SW 1271 (cell line): ENCODE measurements around the gene TMEM38B.
"Not testable (repeated sequence)": the region's sequence is repeated elsewhere in the genome, so short reads cannot be mapped to it uniquely, and the experiment has no call there.

Experiments used
- DNase-seq, 2 experiments: peaks; one replicate each; lab custom pipeline; 2025; lab: John Stamatoyannopoulos, UW

The TMEM38B gene

DNA sequence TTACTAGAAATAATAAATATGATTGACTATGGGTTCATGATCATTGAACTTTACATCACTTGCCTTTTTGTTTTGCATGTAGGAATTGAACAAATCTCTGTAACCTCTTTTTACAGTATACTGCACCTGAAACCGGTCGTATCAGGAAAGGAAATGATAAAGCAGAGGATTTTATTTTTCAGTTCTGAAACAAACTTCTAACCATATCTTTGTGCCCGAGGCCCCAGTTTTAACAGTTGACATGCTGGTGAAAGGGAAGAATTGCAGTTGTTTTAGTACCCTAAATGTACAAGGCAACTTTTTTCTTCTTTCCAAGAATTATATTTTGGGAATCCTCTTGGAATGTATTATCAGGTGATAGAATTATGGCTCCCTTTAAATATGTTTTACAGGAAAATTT is 27.8 kb downstream of the TMEM38B start:
- DNase-seq: no peak

DNA sequence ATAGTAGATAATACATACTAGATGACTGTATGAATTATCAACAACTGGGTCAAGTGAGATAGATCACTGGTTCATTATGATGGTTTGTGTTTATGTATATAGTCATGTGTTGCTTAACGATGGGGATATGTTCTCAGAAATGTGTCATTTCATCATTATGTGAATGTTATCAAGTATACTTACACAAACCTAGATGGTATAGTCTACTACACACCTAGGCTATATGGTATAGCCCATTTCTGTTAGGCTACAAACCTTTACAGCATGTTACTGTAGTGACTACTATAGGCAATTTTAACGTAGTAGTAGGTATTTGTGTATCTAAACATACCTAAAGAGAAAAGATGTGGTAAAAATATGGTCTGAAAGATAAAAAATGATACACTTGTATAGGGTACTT is 31.0 kb downstream of the TMEM38B start:
- DNase-seq: no peak

DNA sequence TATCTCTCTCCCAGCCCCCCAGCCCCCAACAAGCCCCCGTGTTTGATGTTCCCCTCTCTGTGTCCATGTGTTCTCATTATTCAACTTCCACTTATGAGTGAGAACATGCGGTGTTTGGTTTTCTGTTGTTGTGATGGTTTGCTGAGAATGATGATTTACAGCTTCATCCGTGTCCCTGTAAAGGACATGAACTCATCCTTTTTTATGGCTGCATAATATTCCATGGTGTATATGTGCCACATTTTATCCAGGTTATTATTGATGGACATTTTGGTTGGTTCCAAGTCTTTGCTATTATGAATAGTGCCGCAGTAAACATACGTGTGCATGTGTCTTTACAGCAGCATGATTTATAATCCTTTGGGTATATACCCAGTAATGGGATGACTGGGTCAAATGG is 33.9 kb downstream of the TMEM38B start:
- DNase-seq: not testable (repeated sequence)

DNA sequence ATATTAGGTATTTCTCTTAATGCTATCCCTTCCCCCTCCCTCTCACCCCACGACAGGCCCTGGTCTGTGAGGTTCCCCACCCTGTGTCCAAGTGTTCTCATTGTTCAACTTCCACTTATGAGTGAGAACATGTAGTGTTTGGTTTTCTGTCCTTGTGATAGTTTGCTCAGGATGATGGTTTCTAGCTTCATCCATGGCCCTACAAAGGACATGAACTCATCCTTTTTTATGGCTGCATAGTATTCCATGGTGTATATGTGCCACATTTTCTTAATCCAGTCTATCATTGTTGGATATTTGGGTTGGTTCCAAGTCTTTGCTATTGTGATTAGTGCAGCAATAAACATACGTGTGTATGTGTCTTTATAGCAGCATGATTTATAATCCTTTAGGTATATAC is 37.1 kb downstream of the TMEM38B start:
- DNase-seq: not testable (repeated sequence)

DNA sequence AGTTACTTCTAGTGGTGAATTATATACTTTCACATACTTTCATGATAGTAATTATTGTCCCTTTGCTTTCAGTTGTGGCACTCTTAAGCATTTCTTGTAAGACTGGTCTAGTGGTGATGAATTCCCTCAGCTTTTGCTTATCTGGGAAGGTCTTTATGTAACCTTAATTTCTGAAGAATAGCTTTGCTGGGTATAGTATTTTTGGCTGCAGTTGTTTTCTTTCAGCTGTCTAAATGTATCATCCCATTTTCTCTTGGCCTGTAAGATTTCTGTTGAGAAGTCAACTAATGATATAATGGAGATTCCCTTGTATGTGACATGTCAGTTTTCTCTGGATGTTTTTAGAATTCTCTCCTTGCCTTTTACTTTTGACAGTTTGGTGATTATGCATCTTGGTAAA is 41.0 kb downstream of the TMEM38B start:
- DNase-seq: no peak

DNA sequence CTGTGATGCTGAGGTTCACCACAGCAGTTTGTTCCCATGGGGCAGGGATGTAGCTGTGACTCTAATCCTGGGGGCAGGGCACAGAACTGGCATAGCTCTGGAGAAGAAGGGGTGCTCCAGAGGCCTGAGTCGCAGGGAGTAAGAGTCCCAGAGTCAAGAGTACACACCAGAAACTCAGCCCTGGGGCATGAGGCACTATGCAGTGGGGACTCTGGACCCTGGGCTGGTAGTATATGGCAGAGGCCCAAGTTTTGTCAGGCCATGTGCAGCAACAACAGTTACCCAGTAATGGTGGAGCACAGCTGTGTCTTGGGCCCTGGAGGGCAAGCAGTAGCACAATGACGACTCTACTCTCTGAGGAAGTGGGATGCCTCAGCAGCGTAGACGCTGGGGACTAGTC is 42.9 kb downstream of the TMEM38B start:
- DNase-seq: no peak

DNA sequence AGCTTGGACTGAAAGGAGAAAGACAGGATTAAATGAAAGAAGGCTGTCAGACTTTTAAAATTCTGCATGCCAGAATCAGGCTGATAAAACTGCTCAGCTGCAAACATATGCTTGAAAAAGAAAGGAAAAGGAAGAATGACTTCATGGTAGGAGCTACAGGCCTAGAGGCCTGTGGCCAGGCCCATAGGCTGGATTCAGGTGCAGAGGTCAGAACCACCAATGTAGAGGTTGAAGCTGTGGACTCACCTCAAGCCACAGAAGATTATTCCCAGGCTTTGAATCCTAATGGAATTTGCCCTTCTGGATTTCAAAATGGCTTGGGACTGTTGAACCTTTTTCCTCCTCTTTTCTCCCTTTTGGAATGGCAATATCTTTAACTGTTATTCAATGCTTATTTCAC is 47.7 kb downstream of the TMEM38B start:
- no peak for DNase-seq

DNA sequence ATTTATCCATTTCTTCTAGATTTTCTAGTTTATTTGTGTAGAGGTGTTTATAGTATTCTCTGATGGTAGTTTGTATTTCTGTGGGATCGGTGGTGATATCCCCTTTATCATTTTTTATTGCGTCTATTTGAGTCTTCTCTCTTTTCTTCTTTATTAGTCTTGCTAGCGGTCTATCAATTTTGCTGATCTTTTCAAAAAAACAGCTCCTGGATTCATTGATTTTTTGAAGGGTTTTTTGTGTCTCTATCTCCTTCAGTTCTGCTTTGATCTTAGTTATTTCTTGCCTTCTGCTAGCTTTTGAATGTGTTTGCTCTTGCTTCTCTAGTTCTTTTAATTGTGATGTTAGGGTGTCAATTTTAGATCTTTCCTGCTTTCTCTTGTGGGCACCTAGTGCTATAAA is 53.0 kb downstream of the TMEM38B start:
- DNase-seq: not testable (repeated sequence)

DNA sequence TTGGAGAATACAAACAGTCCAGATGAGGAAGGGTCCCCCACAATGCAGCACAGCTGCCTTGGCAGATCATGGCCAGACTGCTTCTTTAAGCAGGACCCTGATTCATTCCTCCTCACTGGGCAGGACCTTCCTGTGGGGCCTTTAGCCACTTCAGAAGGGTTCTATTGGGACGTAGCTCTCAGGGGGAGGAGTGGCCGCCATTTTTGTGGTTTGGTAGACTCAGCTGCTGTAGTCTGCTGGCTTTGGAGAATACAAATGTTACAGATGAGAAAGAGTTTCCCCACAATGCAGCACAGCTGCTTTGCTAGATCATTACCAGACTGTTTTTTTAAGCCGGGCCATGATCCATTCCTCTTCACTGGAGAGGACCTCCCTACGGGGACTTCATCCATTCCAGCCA is 57.4 kb downstream of the TMEM38B start:
- no peak for DNase-seq

DNA sequence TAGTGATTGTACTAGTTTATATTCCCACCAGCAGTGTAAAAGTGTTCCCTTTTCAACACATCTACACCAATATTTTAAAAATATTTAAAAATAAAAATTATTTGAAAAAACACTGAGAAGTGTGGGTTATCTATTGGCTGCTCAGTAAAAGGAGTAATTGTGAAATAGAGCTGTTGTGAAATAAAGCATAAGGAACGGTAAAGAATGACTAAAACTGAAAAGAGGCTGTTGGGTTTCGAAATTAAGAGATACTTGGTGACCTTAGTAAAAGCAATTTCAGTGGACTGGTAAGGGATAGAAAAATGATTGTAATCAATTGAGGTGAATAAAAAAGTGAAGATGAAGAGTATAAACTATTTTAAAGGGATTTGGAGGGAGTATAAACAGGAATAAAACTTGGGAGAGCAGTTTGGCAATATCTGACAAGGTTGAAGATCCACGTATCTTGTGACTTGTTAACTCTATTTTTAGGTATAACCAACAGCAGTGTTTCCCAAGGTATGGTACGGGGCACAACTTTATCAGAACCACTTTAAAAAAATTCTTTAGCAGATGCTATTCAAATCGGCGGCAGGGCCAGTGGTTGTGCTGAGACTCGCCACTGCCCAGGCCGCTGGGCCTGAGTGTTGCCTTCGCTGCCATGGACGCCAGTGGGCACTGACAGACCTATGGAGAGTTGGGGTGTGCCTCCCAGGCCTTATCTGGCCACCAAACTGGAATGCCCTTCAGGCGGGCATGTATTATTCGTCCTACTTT is 63.3 kb downstream of the TMEM38B start:
- DNase-seq: no peak

DNA sequence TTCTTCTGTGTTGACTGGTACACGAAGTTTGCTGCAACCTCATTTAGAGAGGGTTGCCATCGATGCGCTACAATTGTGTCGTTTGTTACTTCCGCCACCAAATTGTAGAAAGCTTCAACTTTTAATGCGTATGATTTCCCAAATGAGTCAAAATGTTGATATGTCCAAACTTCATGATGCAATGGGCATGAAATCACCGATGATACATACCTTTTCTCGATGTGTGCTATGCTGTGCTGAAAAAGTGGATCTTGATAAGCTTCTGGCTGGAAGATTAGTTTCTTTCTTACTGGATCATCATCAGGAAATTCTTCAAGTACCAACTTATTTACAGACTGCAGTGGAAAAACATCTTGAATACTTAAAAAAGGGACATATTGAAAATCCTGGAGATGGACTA is 65.7 kb downstream of the TMEM38B start:
- DNase-seq: no peak

DNA sequence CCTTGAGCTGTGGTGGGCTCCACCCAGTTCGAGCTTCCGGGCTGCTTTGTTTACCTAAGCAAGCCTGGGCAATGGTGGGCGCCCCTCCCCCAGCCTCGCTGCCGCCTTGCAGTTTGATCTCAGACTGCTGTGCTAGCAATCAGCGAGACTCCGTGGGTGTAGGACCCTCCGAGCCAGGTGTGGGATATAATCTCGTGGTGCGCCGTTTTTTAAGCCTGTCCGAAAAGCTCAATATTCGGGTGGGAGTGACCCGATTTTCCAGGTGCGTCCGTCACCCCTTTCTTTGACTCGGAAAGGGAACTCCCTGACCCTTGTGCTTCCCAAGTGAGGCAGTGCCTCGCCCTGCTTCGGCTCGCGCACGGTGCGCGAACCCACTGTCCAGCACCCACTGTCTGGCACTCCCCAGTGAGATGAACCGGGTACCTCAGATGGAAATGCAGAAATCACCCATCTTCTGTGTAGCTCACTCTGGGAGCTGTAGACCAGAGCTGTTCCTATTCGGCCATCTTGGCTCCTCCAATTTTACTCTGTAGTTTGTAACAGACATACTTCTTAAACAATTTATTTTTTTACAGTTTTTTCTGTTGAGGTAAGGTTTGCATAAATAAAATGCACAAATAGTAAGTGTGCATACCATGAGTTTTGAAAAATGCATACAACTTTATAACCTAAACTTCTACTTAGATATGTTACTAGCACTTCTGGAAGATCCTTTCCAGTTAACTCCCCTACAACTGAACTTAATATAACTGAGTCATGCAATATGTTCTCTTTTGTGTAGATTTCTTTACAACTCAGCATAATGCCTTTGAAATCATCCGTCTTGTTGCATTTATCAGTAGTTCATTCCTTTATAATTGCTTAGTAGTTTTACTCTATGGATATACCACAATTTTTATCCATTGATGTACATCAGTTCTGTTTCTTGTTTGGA is 88.5 kb downstream of the TMEM38B start:
- not testable (repeated sequence) for DNase-seq

DNA sequence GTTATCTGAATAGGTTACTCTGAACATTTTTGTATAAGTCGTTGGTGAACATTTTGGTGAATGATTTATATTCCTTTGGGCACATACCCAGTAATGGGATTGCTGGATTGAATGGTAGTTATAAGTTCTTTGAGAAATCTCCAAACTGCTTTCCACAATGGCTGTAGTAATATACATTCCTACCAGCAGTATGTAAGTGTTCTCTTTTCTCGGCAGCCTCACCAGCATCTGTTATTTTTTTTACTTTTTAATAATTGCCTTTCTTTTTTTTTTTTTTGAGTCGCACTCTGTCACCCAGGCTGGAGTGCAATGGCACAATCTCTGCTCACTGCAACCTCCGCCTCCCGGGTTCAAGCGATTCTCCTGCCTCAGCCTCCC is 89.1 kb downstream of the TMEM38B start:
- not testable (repeated sequence) for DNase-seq

DNA sequence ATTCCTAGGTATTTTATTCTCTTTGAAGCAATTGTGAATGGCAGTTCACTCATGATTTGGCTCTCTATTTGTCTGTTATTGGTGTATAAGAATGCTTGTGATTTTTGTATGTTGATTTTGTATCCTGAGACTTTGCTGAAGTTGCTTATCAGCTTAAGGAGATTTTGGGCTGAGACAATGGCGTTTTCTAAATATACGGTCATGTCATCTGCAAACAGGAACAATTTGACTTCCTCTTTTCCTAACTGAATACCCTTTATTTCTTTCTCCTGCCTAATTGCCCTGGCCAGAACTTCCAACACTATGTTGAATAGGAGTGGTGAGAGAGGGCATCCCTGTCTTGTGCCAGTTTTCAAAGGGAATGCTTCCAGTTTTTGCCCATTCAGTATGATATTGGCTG is 92.5 kb downstream of the TMEM38B start:
- DNase-seq: not testable (repeated sequence)

DNA sequence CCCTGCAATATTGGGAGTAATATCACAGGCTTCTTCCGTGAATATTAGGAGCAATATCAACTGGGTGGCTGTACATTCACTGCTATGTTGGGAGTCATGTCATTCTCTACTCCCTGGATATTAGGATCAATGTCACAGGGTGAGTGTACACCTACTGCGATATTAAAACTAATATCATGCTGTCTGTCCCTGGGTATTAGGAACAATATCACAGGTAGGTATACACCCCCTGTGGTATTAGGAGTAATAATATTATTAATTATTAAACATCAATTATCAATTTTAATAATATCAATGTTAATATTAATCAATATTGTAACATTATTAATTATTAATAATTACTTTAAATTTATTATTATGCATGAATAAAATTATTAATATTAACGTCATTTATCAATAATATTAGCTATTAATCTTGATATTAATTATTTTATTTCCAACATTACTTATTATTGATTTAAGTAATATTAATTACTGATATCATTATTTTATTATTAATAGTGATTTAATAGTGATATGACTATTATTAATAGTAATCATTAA is 121.9 kb downstream of the TMEM38B start:
- no peak for DNase-seq

DNA sequence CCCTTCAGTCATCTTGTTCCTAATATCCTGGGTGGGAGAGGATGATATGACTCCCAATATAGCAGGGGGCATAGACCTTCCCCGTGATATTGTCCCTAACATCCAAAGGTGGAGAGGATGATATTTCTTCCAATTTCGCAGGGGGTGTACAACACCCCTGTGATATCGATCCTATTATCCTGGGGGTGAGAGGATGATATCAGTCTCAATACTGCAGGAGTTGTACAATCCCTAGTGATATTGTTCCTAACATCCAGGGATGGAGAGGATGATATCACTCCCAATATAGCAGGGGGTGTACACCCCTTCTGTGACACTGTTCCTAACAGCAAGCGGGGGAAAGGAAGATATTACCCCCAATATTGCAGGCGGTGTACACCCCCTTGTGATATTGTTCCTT is 122.6 kb downstream of the TMEM38B start:
- DNase-seq: no peak

DNA sequence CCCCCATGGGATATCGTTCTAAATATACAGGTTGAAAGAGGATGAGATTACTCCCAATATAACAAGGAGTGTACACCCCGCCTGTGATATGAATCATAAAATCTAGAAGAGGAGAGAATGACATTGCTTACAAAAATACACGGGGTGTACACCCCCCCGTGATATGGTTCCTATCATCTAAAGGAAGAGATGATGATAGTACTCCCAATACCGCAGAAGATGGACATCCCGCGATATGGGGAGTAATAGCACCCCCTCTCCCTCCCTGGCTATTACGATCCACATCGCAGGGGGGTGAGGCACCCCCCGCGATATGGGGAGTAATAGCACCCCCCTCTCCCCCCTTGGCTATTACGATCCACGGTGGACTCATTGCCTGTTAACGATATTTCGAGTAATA is 124.6 kb downstream of the TMEM38B start:
- DNase-seq: no peak

DNA sequence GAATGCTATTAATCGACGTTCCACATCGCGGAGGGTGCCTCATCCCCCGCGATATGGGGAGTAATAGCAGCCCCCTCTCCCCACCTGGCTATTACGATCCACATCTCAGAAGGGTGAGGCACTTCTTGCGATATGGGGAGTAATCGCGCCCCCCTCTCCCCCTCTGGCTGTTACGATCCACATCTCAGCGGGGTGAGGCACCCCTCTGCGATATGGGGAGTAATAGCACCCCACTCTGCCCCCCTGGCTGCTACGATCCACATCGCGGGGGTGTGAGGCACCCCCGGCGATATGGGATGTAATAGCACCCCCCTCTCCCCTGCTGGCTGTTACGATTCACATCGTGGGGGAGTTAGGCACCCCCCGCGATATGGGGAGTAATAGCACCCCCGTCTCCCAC is 128.5 kb downstream of the TMEM38B start:
- DNase-seq: no peak
